ENCODE measurements around the gene PPP1R1B. TPM values are rescaled to one million over a fixed set of nuclear protein-coding genes. Genes with fewer than 3 reads are reported as not detected.
A peak's percentile ranks its signal among the peaks of the same experiment; 100 is the strongest.

Gene PPP1R1B
- total RNA-seq (under 1 TPM in 3 of 4 donors, not detected in 1; 0.21 to 0.42 (median 0.23) TPM), polyA plus RNA-seq (1 to 10 TPM in 1 of 3 donors, under 1 TPM in 2; 0.10 to 1.6 (median 0.35) TPM)
- long read RNA-seq, donor 1: 0 reads
- long read RNA-seq, donor 2: 0 reads

- H3K27me3 ChIP-seq (ENCODE audit: insufficient read depth in 3 of 3, low read length in 2 of 3): peaks cover 0 to 54% (median 11%) of the 10 kb centered on the region in 3 donors
- whole genome bisulfite sequencing, 3 donors: 18 to 23% (median 21%) methylated on average over 28 to 29 of the region's 29 CpGs
- no peak within 1 kb of the TSS for H3K27ac ChIP-seq
- H3K9me3 ChIP-seq: no peaks in the 10 kb centered on the region
- no peak for ATAC-seq
- no peaks in the 10 kb centered on the region for H3K36me3 ChIP-seq (ENCODE audit: insufficient read depth in 1 of 2, low read depth in 1 of 2)
- no peak for DNase-seq
- peaks cover 5% of the 10 kb centered on the region for H3K4me1 ChIP-seq
- intact Hi-C loops (cut with DNase I): loop anchor here in 1 of 2 donors (10.0 kb wide), 1 partner anchor 238 kb away; the partner anchor contains the start of genes IKZF3 and ZPBP2
- peak within 1 kb of the TSS; percentile 51 for H3K4me3 ChIP-seq
- TF ChIP-seq, protein P1, sequence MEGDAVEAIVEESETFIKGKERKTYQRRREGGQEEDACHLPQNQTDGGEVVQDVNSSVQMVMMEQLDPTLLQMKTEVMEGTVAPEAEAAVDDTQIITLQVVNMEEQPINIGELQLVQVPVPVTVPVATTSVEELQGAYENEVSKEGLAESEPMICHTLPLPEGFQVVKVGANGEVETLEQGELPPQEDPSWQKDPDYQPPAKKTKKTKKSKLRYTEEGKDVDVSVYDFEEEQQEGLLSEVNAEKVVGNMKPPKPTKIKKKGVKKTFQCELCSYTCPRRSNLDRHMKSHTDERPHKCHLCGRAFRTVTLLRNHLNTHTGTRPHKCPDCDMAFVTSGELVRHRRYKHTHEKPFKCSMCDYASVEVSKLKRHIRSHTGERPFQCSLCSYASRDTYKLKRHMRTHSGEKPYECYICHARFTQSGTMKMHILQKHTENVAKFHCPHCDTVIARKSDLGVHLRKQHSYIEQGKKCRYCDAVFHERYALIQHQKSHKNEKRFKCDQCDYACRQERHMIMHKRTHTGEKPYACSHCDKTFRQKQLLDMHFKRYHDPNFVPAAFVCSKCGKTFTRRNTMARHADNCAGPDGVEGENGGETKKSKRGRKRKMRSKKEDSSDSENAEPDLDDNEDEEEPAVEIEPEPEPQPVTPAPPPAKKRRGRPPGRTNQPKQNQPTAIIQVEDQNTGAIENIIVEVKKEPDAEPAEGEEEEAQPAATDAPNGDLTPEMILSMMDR (IDR thresholded peaks at IDR 0.05): no peak
These were observed at the start of gene PPP1R1B for GRCh38 chr17:39626171-39627046. PPP1R1B (plus strand) TSS chr17:39626952; CDS start chr17:39627393, 441 bp downstream.

- Histone ChIP-seq H3K4me3 (no peak overlapping the region), H3K27me3 (ENCODE audit: insufficient read depth in 3 of 3, low read length in 2 of 3) (no peaks in the 10 kb centered on the region), H3K9me3 (no peaks in the 10 kb centered on the region), H3K4me1 (peaks cover 3% of the 10 kb centered on the region), H3K36me3 (ENCODE audit: insufficient read depth in 1 of 2, low read depth in 1 of 2) (no peaks in the 10 kb centered on the region), H3K27ac (no peak overlapping the region)
- intact Hi-C loops (cut with DNase I): no loop called here
- no peak for DNase-seq
- no peak for ATAC-seq
- 82 to 85% (median 83%) methylated on average over 2 of the region's 2 CpGs for WGBS, 3 donors
- TF ChIP-seq, protein P1 (IDR thresholded peaks at IDR 0.05): no peak
These were observed 48.5 kb upstream of the PPP1R1B start for GRCh38 chr17:39578272-39578671.

- no peak for ATAC-seq
- Histone ChIP-seq H3K36me3 (ENCODE audit: insufficient read depth in 1 of 2, low read depth in 1 of 2) (no peaks in the 10 kb centered on the region), H3K4me1 (no peaks in the 10 kb centered on the region), H3K27me3 (ENCODE audit: insufficient read depth in 3 of 3, low read length in 2 of 3) (no peaks in the 10 kb centered on the region), H3K4me3 (no peak overlapping the region), H3K9me3 (no peaks in the 10 kb centered on the region), H3K27ac (no peak overlapping the region)
- TF ChIP-seq, protein P1 (IDR thresholded peaks at IDR 0.05): no peak
- DNase-seq: peak in 1 of 2 donors; percentile 57
- intact Hi-C loops (cut with DNase I): no loop called here
- WGBS, 3 donors: 45 to 52% (median 51%) methylated on average over 8 of the region's 8 CpGs
These were observed 47.3 kb upstream of the PPP1R1B start for GRCh38 chr17:39579318-39580081.

GRCh38 chr17:39580082-39580468 lies 46.7 kb upstream of the PPP1R1B start:
- no peak for DNase-seq
- WGBS, 3 donors: 84 to 90% (median 88%) methylated on average over 7 of the region's 7 CpGs
- no peaks in the 10 kb centered on the region for H3K27me3 ChIP-seq (ENCODE audit: insufficient read depth in 3 of 3, low read length in 2 of 3)
- no peak overlapping the region for H3K4me3 ChIP-seq
- TF ChIP-seq, protein P1 (IDR thresholded peaks at IDR 0.05): no peak
- intact Hi-C loops (cut with DNase I): no loop called here
- H3K36me3 ChIP-seq (ENCODE audit: insufficient read depth in 1 of 2, low read depth in 1 of 2): no peaks in the 10 kb centered on the region
- H3K9me3 ChIP-seq: no peaks in the 10 kb centered on the region
- H3K4me1 ChIP-seq: no peaks in the 10 kb centered on the region
- no peak overlapping the region for H3K27ac ChIP-seq
- no peak for ATAC-seq
